ENCODE measurements around the gene VPS11. TPM values are rescaled to one million over a fixed set of nuclear protein-coding genes. Genes with fewer than 3 reads are reported as not detected.

Gene VPS11
- total RNA-seq, 1 donor from 2014 or later: 10.4 TPM

DNA sequence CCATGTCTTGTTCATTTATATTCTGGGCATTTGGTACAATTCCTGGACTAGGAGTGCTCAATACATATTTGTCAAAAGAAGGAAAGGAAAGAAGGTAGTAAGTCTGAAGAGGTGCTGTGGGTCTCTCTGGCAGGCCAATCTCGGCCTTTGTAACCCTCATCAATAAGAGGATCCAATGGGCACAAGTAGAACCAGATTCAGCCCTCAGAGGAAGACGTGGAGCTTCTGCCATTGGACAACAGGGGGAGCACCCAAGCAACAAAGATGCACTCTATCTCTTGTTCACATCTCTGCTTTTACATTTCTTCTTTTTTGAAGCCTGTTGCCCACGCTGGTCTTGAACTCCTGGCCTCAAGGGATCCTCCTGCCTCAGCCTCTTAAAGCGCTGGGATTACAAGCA lies 2.2 kb upstream of the VPS11 start:
- H4K20me1 ChIP-seq (ENCODE audit: low read depth): no peaks in the 10 kb centered on the region
- H3K27me3 ChIP-seq: no peaks in the 10 kb centered on the region
- H3K9me3 ChIP-seq (ENCODE audit: low read depth): no peaks in the 10 kb centered on the region
- H2AFZ ChIP-seq (replicated peaks): no peak overlapping the region
- Mint-ChIP-seq H3K36me3 (peaks cover 4% of the 10 kb centered on the region), H3K4me3 (peak overlapping the region; percentile 47), H3K4me1 (peaks cover 12% of the 10 kb centered on the region), H3K9me3 (no peaks in the 10 kb centered on the region), H3K27me3 (ENCODE audit: insufficient read depth, low read depth) (peaks cover 4% of the 10 kb centered on the region), H3K27ac (no peak overlapping the region)
- peaks cover 15% of the 10 kb centered on the region for H3F3A ChIP-seq (ENCODE audit: low read depth)
- no peak overlapping the region for H3K4me2 ChIP-seq
- TF ChIP-seq EZH2phosphoT487 (IDR thresholded peaks at IDR 0.05): no peak
- peak; percentile 53 for TF ChIP-seq CTCF (IDR thresholded peaks at IDR 0.05)
- H3K4me1 ChIP-seq: no peaks in the 10 kb centered on the region
- H3K9ac ChIP-seq: no peak overlapping the region
- peaks cover 16% of the 10 kb centered on the region for H3K79me2 ChIP-seq (ENCODE audit: low read depth)
- peak; percentile 43 for DNase-seq (ENCODE audit: low spot score)
- no peak overlapping the region for H3K4me3 ChIP-seq
- no peak overlapping the region for H3K27ac ChIP-seq
- no peaks in the 10 kb centered on the region for H3K36me3 ChIP-seq

GRCh38 chr11:119077839-119078238 lies 10.2 kb downstream of the VPS11 start:
- Mint-ChIP-seq H3K27ac (no peak overlapping the region), H3K4me3 (no peak overlapping the region), H3K36me3 (peaks cover 25% of the 10 kb centered on the region), H3K27me3 (ENCODE audit: insufficient read depth, low read depth) (peaks cover 3% of the 10 kb centered on the region), H3K4me1 (no peaks in the 10 kb centered on the region), H3K9me3 (no peaks in the 10 kb centered on the region)
- H4K20me1 ChIP-seq (ENCODE audit: low read depth): no peaks in the 10 kb centered on the region
- H3K9me3 ChIP-seq (ENCODE audit: low read depth): no peaks in the 10 kb centered on the region
- no peaks in the 10 kb centered on the region for H3K27me3 ChIP-seq
- H3K27ac ChIP-seq: no peak overlapping the region
- no peaks in the 10 kb centered on the region for H3K4me1 ChIP-seq
- no peaks in the 10 kb centered on the region for H3K79me2 ChIP-seq (ENCODE audit: low read depth)
- H3K36me3 ChIP-seq: no peaks in the 10 kb centered on the region
- H3K9ac ChIP-seq: no peak overlapping the region
- peaks cover 8% of the 10 kb centered on the region for H3F3A ChIP-seq (ENCODE audit: low read depth)
- DNase-seq (ENCODE audit: low spot score): no peak
- no peak overlapping the region for H2AFZ ChIP-seq (replicated peaks)
- H3K4me3 ChIP-seq: no peak overlapping the region
- TF ChIP-seq EZH2 (IDR thresholded peaks at IDR 0.05) (no peak), CTCF (IDR thresholded peaks at IDR 0.05) (no peak), EZH2phosphoT487 (IDR thresholded peaks at IDR 0.05) (no peak)
- H3K4me2 ChIP-seq: no peak overlapping the region

DNA sequence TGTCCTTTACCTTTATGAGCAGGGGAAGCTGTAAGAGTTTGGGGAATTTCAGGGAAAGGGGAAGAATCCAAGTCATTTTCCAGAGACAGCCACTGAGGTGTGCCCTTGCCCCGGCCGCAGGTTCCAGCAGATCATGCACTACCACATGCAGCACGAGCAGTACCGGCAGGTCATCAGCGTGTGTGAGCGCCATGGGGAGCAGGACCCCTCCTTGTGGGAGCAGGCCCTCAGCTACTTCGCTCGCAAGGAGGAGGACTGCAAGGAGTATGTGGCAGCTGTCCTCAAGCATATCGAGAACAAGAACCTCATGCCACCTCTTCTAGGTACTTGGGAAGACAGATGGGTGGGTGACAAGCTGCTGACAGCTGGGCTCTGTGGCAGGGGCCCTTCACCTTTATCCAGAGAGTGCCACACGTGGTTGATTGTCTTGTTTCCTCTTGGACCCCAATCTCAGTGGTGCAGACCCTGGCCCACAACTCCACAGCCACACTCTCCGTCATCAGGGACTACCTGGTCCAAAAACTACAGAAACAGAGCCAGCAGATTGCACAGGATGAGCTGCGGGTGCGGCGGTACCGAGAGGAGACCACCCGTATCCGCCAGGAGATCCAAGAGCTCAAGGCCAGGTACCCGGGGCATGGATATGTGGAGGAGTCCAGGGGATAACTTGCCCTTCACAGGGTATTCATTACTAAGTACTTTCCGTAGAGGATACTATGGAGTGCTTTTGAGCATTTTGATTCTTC lies 11.2 kb downstream of the VPS11 start:
- Mint-ChIP-seq H3K36me3 (peaks cover 21% of the 10 kb centered on the region), H3K4me3 (no peak overlapping the region), H3K9me3 (no peaks in the 10 kb centered on the region), H3K27me3 (ENCODE audit: insufficient read depth, low read depth) (peaks cover 5% of the 10 kb centered on the region), H3K27ac (no peak overlapping the region), H3K4me1 (no peaks in the 10 kb centered on the region)
- H3K4me2 ChIP-seq: no peak overlapping the region
- H3K79me2 ChIP-seq (ENCODE audit: low read depth): no peaks in the 10 kb centered on the region
- H2AFZ ChIP-seq (replicated peaks): no peak overlapping the region
- no peak overlapping the region for H3K4me3 ChIP-seq
- peaks cover 8% of the 10 kb centered on the region for H3F3A ChIP-seq (ENCODE audit: low read depth)
- H3K9me3 ChIP-seq (ENCODE audit: low read depth): no peaks in the 10 kb centered on the region
- DNase-seq (ENCODE audit: low spot score): no peak
- no peaks in the 10 kb centered on the region for H4K20me1 ChIP-seq (ENCODE audit: low read depth)
- H3K27me3 ChIP-seq: no peaks in the 10 kb centered on the region
- H3K9ac ChIP-seq: no peak overlapping the region
- H3K27ac ChIP-seq: no peak overlapping the region
- no peak for TF ChIP-seq CTCF (IDR thresholded peaks at IDR 0.05)
- TF ChIP-seq EZH2phosphoT487 (IDR thresholded peaks at IDR 0.05): no peak
- TF ChIP-seq EZH2 (IDR thresholded peaks at IDR 0.05): no peak
- H3K36me3 ChIP-seq: no peaks in the 10 kb centered on the region
- no peaks in the 10 kb centered on the region for H3K4me1 ChIP-seq

Data from neural progenitor cell (in vitro differentiated cells).